Fibroblast of peridontal ligament (primary cell): ENCODE results near the gene SKI.
"Not testable (repeated sequence)": the region's sequence is repeated elsewhere in the genome, so short reads cannot be mapped to it uniquely, and the experiment has no call there.

Experiments used
- DNase-seq: peaks from one replicate; pipeline ENCODE4 v3.0.0-alpha.2; 2010; ENCODE audit errors: extremely low read depth

The SKI gene

GRCh38 chr1:2320006-2320405 is 91.9 kb downstream of the SKI start:
- DNase-seq = no peak

DNA sequence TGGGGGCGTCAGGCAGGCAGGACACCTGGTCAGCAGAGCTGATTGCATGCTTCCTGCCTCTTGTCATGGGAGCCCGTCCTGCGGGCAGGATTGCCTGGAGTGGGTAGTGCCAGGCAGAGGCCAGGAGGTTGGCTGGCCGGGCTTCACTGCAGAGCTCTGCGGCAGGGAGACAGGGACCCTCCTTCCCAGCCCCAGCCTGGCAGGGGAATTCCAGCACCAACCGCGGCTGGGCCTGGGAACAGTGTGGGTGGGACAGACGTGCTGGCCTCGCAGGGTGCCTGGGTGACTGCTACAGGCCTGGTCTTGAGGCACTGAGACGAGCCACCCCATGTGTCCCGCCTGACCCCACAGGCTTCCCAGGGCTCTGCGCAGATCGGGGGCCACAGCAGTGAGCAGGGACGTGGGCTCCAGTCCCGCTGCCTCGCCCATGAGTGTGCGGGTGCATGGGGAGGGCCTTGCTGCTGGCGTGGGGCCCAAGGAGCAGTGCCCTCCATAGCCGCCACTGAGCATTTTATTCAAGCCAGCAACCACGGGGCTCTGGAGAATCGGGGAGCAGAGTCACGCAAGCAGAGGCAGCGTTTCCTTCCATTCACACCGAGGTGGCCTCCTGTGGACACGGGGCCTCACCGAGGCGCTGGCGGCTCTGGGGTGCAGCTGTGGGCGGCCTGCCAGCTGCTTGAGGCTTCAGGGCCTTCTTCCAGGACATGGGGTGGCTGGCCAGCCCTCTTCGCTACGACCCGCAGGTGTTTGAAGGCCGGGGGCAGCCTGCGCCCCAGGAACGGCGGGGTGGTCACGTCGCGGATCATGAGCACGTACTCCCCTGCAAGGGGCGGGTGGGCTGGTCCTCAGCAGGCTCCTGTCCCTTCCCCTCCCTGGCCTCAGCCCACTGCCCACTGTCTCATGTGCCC is 92.9 kb downstream of the SKI start:
- no peak for DNase-seq

GRCh38 chr1:2322065-2322571 is 94.0 kb downstream of the SKI start:
- DNase-seq = peak; percentile 91

DNA sequence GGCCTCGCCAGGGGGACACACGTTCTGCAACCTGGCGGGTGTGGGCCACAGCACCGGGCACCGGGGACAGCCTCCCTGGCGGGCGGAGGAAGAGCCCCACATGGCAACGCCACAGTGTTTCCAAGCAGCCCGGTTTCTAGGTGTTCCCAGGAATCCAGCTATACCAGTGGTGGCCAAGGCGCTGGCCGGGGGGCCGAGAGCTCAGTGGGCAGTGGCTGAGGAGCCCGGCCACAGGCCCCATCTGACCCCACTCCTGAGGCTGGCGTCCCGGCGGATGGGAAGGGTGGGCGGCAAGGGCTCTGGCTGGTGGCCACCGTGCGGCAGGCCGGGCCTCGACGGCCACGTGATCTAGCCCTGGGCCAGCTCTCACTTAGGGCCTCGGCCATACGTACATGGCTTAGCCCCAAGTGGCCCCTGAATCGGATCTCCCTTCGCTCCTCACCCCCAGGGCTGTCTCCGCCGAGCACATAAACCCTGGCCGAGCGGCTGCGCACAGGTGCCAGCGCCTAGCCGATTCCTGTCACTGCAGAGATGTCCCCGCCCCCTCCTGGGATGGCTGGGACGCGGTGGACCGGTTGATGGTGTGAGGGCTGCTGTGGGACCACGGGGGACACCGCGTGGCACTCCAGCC is 94.6 kb downstream of the SKI start:
- DNase-seq = no peak

DNA sequence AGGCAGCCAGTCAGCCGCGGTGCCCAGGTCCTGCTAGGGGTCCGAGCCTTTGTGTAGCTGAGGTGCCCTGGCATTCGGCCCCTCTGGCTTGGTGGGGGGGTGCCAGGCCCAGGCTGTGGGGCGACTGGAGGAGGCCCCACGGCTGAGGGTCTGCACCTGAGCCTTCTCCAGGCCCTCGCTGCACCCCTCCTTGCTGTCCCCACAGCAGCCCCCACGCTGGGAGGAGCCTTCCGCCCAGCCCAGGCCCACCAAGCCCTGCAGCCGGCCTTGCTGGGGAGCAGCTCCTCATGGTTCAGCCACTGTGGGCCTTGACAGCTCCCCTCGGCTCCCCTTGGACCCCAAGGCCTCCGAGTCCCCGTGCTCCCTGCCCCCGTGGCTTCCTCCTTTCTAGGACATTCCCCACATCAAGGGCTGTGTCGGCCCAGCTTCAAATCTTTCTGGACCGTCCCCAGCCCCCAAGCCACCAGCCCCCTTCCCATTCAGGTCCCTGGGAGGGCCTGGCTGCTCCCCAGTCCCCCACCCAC is 95.4 kb downstream of the SKI start:
- no peak for DNase-seq

DNA sequence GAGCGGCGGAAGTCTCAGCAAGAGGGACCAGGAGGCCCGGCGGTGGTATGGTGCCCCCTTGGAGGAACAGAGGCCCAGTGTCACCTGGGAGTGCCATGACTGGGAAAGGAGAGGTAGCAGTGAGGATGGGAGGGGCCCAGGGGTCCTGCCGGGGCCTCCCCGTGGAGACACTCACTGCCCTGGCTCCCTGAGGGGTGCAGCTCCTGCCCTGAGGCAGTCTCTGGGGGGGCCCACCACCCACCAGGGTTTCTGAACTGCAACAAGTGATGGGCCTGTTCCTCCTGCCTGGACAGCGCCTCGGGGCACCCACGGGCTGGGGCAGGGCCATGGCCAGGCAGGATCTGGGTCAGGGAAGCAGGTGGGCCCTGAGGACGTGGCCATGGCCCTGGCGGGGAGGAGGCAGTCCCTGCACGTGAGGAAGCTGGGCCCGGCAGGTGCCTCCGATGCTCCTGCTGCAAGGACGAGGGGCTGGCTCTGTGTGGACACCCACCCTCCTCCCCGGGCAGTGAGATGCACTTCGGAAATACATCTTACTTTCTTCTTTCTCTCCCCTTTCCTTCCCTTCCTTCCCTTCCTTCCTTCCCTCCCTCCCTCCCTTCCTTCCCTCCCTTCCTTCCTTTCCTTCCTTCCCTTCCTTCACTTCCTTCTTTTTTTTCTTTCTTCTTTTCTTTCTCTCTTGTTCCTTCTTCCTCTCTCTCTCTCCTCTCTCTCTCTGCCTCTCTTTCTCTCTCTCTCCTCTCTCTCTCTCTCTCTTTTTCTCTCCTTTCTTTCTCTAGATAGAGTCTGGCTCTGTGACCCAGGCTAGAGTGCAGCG is 96.6 kb downstream of the SKI start:
- DNase-seq = no peak

DNA sequence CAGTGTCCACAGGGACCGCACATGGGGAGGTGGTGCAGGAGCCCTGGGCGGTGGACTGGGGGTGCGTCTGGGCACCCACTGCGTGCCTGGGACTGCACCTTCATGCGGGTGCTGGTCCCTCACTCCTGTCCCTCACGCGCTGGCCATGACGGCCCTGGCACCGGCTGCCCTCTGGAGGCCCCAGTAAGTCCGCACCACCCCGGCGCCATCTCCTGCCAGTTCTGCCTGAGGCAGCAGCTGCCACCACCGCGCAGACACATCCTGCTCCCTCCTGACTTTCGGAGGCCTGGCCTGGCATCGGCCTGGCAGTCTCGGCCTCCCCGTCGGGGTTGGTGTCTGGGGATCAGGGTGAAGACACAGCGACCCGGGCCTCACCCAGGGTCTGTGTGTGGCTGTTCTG is 98.4 kb downstream of the SKI start:
- DNase-seq = no peak

GRCh38 chr1:2327162-2327561 is 99.0 kb downstream of the SKI start:
- not testable (repeated sequence) for DNase-seq

- DNase-seq = no peak
Measured at GRCh38 chr1:2327841-2328240, 99.7 kb downstream of the SKI start.

DNA sequence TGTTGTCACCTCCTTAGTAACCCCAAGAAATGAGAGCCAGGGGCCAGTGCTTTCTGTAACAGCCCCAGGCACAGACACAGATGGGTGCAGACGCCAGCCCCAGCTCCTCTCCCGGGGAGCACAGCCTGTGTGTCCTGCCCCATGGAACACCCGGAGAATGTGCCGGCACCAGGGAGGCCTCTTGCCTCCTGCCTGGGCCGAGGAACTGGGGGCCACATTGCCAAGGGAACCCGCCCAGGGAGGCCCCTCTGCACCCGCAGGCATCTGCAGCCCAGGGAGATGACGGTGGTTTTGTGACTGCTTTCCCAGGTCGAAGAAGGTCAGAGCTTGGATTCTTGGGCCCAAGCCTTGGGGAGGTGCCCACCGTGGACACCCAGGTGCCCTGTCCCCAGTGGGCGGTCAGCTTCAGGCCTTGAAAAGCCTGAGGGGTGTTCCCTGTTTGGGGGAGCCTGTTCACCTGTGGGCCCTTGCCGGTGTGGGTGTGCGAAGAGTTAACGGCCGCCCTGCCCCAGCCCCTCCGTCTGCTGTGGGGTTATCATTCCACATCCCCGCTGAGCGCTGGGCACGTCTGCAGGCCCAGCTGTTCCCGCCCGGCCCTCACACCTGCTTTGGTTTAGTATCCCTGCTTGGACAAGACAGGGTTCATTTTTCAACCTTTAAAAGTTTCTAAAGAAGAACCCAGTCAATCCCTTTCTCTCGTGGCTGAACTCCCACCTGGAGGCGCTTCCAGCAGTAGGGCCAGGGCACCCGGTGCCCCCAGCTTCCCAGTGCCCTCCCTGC is 100.7 kb downstream of the SKI start:
- DNase-seq = no peak

- DNase-seq = no peak
Measured at GRCh38 chr1:2330035-2330434, 101.9 kb downstream of the SKI start.

DNA sequence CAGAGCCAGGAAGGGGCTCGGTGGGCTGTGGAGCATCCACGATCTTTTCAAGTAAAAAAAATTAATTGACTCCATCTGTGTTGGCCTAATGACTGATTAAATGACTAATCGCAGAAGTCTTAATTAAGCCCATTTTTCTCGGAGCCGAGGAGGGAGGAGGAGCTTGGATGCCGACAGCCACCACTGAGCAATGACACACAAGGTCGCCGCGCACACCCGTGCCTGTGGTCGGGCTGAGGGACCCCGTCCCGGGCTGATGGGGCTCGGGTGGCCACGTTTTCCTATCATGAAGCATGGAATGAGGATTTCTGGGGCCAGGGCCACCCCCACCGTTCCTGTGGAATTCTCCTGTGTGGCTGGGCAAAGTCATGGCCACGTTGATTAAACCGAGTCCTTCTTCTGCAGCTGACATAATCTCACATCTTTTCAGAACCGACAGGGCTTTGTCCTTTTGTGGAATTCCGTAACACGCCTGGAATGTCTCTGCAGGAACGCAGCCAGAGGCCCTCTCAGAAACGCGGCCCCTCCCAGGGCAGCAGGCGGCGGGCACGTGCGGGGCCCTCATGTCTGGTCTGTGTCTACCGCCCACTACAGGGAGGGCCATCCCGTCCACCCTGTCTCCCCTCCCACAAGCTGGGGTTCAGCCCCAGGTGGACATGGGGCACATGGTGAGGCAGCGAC is 102.5 kb downstream of the SKI start:
- peak; percentile 81 for DNase-seq

- no peak for DNase-seq
Measured at GRCh38 chr1:2331200-2331544, 103.1 kb downstream of the SKI start.

GRCh38 chr1:2331580-2331979 is 103.5 kb downstream of the SKI start:
- not testable (repeated sequence) for DNase-seq

GRCh38 chr1:2334366-2334765 is 106.2 kb downstream of the SKI start:
- no peak for DNase-seq

- DNase-seq = no peak
Measured at GRCh38 chr1:2334883-2335534, 106.9 kb downstream of the SKI start.

DNA sequence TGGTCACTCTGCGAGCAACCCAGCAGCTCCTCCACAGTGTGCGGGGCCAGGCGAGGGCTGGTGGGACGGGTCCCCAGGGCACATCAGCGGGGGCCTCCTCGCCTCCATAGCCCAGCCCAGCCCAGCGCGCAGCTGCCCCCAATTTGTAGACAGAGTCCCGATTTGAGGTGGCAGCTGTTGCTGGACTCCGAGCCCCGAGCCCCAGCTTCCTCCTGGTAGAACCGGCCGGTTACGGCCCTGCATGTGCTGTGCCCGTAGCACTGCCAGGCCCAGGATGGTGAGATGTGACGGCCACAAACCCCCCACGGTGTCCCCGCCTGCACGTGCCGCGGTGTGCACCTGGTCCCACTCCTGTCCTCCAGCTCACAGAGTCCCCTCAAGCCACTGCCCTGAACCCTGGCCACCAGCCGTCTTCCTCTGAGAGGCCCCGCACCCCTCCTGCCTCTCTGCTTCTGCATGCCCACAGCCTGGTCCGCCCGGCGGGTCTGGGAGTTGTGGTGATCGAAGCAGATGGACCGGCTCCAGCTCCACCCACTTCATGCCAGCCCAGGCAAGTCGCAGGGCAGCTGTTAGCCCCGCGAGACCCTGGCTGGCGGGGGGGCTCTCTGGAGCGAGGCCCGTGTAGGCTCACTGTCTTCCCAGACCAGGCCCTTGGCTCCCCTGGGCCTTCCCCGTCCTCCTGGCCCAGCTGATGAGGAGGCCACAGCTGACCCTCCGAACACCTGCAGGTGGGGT is 107.8 kb downstream of the SKI start:
- DNase-seq = no peak

GRCh38 chr1:2336499-2336898 is 108.4 kb downstream of the SKI start:
- no peak for DNase-seq

- DNase-seq = no peak
Measured at GRCh38 chr1:2337081-2337480, 109.0 kb downstream of the SKI start.

DNA sequence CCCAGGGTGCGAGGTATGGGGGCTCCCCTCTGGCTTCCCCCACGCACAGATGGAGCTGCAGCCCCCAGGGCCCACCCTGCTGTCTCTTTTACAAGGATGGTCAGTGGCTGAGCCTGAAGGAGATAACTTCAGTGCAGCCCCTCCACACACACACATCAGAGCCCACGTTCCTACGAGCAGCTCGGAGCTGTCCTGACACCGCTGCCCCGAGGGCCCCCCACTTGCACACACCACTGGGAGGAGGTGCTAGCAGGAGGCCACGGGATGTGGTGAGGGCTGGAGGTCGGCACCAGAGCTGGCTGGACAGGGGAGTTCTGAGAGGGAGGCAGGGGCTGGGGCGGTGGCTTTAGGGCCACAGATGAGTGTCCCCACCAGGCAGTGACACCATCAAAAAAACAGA is 109.4 kb downstream of the SKI start:
- DNase-seq = no peak
